Epithelial cell of proximal tubule (primary cell): Measurements from ENCODE around the gene HDAC4. TPM values are rescaled to one million over a fixed set of nuclear protein-coding genes. Genes with fewer than 3 reads are reported as not detected.

ENCODE experiments used
- DNase-seq: peaks from one replicate; pipeline ENCODE4 v3.0.0-alpha.2; 2011; ENCODE audit warnings: low read depth
- H3K4me3 ChIP-seq: 2 replicates; pipeline ENCODE4 v1.5.1; 2011; ENCODE audit warnings: low read depth, mild to moderate bottlenecking, low read length
- total RNA-seq: library from RNA; depleted of rRNA; stranded (reverse); fragments of >200 nt; gene quantifications from 2 replicates; pipeline ENCODE4 v1.2.3, GENCODE V29; 2015
- TF ChIP-seq, protein P1 (sequence below): conservative IDR thresholded peaks from 2 replicates; pipeline ENCODE4 v1.5.1; 2012; ENCODE audit warnings: low read depth, mild to moderate bottlenecking, low read length

HDAC4 gene
- total RNA-seq, 1 donor from 2014 or later, result 23.2 TPM

- TF ChIP-seq, protein P1, sequence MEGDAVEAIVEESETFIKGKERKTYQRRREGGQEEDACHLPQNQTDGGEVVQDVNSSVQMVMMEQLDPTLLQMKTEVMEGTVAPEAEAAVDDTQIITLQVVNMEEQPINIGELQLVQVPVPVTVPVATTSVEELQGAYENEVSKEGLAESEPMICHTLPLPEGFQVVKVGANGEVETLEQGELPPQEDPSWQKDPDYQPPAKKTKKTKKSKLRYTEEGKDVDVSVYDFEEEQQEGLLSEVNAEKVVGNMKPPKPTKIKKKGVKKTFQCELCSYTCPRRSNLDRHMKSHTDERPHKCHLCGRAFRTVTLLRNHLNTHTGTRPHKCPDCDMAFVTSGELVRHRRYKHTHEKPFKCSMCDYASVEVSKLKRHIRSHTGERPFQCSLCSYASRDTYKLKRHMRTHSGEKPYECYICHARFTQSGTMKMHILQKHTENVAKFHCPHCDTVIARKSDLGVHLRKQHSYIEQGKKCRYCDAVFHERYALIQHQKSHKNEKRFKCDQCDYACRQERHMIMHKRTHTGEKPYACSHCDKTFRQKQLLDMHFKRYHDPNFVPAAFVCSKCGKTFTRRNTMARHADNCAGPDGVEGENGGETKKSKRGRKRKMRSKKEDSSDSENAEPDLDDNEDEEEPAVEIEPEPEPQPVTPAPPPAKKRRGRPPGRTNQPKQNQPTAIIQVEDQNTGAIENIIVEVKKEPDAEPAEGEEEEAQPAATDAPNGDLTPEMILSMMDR, result no peak
- no peak for DNase-seq
- H3K4me3 ChIP-seq, result no peak overlapping the region
Measured at GRCh38 chr2:239047420-239047819, 353.4 kb downstream of the HDAC4 start.

GRCh38 chr2:239046822-239047221, 354.0 kb downstream of the HDAC4 start:
- H3K4me3 ChIP-seq, result no peak overlapping the region
- TF ChIP-seq, protein P1, result no peak
- no peak for DNase-seq

GRCh38 chr2:239044336-239044735, 356.5 kb downstream of the HDAC4 start:
- TF ChIP-seq, protein P1, result no peak
- DNase-seq, result no peak

GRCh38 chr2:239043326-239043725, 357.5 kb downstream of the HDAC4 start:
- DNase-seq, result no peak
- no peak overlapping the region for H3K4me3 ChIP-seq
- TF ChIP-seq, protein P1, result no peak

More at GRCh38 chr2:239044336-239044735, 356.5 kb downstream of the HDAC4 start:
- H3K4me3 ChIP-seq, result no peak overlapping the region

DNA sequence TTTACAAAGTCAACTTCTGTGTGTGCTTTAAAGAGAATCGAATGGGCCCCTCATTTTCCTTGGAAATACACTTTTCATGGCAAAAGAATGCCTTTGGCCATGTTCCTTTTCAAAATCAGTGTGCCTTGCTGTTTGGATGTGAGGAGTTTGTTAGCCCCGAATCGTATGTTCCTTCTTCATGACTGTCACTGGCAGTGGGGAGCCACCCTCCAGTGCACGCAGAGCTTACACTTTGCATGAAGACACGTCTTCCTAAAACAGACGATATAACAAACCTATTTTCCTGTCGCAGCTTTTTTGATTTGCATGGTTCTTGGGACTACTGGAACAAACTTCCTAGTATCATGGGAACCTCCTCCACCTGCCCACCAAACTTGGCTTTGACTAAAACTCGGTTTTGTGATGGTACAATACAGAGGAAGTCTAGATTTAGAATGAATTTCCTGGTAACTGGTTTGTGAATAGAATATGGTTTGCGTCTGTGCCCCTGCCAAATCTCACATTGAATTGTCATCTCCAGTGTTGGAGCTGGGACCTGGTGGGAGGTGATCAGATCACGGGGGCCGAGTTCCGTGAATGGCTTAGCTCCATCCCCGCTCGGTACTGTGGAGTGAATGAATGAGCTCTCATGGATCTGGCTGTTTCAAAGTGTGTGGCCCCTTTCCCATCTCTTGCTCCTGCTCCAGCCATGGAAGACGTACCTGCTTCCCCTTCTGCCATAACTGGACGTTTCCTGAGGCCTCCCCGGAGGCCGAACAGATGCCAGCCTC, 358.1 kb downstream of the HDAC4 start:
- H3K4me3 ChIP-seq, result no peak overlapping the region
- DNase-seq, result no peak
- TF ChIP-seq, protein P1, result no peak

GRCh38 chr2:239042046-239042445, 358.8 kb downstream of the HDAC4 start:
- TF ChIP-seq, protein P1, result no peak
- DNase-seq, result no peak
- no peak overlapping the region for H3K4me3 ChIP-seq

DNA sequence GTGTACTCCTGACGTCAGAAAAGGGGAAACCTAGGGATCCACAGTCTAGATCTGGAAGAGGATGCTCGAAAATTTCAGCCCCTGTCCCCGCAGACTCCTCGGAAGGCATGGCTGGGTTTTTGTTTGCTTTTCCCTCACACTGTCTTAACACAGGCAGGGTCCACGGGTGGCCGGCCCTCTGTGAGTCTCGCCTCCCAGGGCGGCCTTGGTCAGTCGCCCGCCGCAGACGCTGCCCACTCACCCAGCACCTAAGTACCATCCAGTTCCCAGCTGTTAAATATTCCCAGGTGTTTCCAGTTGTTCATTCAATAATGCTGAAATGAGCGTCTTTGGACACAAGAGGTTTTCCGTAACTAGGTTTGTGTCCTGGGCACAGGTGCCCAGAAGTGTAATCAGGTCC, 359.8 kb downstream of the HDAC4 start:
- TF ChIP-seq, protein P1, result no peak
- no peak for DNase-seq
- H3K4me3 ChIP-seq, result no peak overlapping the region
